Measurements from ENCODE around the gene COL27A1. TPM values are rescaled to one million over a fixed set of nuclear protein-coding genes. Genes with fewer than 3 reads are reported as not detected.

Gene COL27A1
- total RNA-seq, 6 experiments from 2014 or later, result 22.2 to 24.1 (median 23.4) TPM

- H3K4me1 Mint-ChIP-seq (ENCODE audit: low read depth), result peaks cover 5% of the 10 kb centered on the region; the same call in 1 of the 2 replicates
- no peaks in the 10 kb centered on the region for H3K9me3 Mint-ChIP-seq
- no peak for DNase-seq
- H3K27ac Mint-ChIP-seq, result no peak overlapping the region
- H3K27me3 Mint-ChIP-seq (ENCODE audit: insufficient read depth), result peaks cover 8% of the 10 kb centered on the region; the same call in 1 of the 2 replicates
- peaks cover 23% of the 10 kb centered on the region for H3K36me3 Mint-ChIP-seq (ENCODE audit: low read depth)
- TF ChIP-seq CTCF (IDR thresholded peaks at IDR 0.05), result no peak
- no peak overlapping the region for H3K4me3 Mint-ChIP-seq
These were observed 155.4 kb downstream of the COL27A1 start for GRCh38 chr9:114310471-114311450.

- peaks cover 8% of the 10 kb centered on the region; the same call in 1 of the 2 replicates for H3K27me3 Mint-ChIP-seq (ENCODE audit: insufficient read depth)
- H3K36me3 Mint-ChIP-seq (ENCODE audit: low read depth), result peaks cover 23% of the 10 kb centered on the region
- peaks cover 5% of the 10 kb centered on the region; the same call in 1 of the 2 replicates for H3K4me1 Mint-ChIP-seq (ENCODE audit: low read depth)
- H3K9me3 Mint-ChIP-seq, result no peaks in the 10 kb centered on the region
- H3K27ac Mint-ChIP-seq, result no peak overlapping the region
- DNase-seq, result no peak
- no peak for TF ChIP-seq CTCF (IDR thresholded peaks at IDR 0.05)
- H3K4me3 Mint-ChIP-seq, result no peak overlapping the region
These were observed 156.5 kb downstream of the COL27A1 start for GRCh38 chr9:114311571-114312512.

GRCh38 chr9:114312513-114312875, 157.2 kb downstream of the COL27A1 start:
- peaks cover 22% of the 10 kb centered on the region for H3K36me3 Mint-ChIP-seq (ENCODE audit: low read depth)
- no peak overlapping the region for H3K4me3 Mint-ChIP-seq
- no peak for TF ChIP-seq CTCF (IDR thresholded peaks at IDR 0.05)
- peaks cover 5% of the 10 kb centered on the region; the same call in 1 of the 2 replicates for H3K4me1 Mint-ChIP-seq (ENCODE audit: low read depth)
- no peaks in the 10 kb centered on the region for H3K9me3 Mint-ChIP-seq
- H3K27ac Mint-ChIP-seq, result no peak overlapping the region
- H3K27me3 Mint-ChIP-seq (ENCODE audit: insufficient read depth), result peaks cover 7% of the 10 kb centered on the region; the same call in 1 of the 2 replicates
- DNase-seq, result no peak

- no peak for TF ChIP-seq CTCF (IDR thresholded peaks at IDR 0.05)
- H3K4me3 Mint-ChIP-seq, result no peak overlapping the region
- H3K4me1 Mint-ChIP-seq (ENCODE audit: low read depth), result no peaks in the 10 kb centered on the region
- no peak for DNase-seq
- H3K36me3 Mint-ChIP-seq (ENCODE audit: low read depth), result peaks cover 15% of the 10 kb centered on the region
- H3K27ac Mint-ChIP-seq, result no peak overlapping the region
- H3K9me3 Mint-ChIP-seq, result no peaks in the 10 kb centered on the region
- H3K27me3 Mint-ChIP-seq (ENCODE audit: insufficient read depth), result peaks cover 5% of the 10 kb centered on the region; the same call in 1 of the 2 replicates
These were observed 157.8 kb downstream of the COL27A1 start for GRCh38 chr9:114313186-114313585.

GRCh38 chr9:114314256-114314867, 159.0 kb downstream of the COL27A1 start:
- no peaks in the 10 kb centered on the region for H3K4me1 Mint-ChIP-seq (ENCODE audit: low read depth)
- no peak overlapping the region for H3K27ac Mint-ChIP-seq
- no peak for DNase-seq
- H3K4me3 Mint-ChIP-seq, result no peak overlapping the region; the same call in 1 of the 2 replicates
- peaks cover 9% of the 10 kb centered on the region for H3K27me3 Mint-ChIP-seq (ENCODE audit: insufficient read depth)
- peaks cover 15% of the 10 kb centered on the region for H3K36me3 Mint-ChIP-seq (ENCODE audit: low read depth)
- no peak for TF ChIP-seq CTCF (IDR thresholded peaks at IDR 0.05)
- H3K9me3 Mint-ChIP-seq, result no peaks in the 10 kb centered on the region

Measured in HFFc6 (cell line).